ENCODE data around the gene HOXA9.

HOXA9 gene

GRCh38 chr7:27141137-27141922 lies 24.0 kb downstream of the HOXA9 start:
- DNase-seq (ENCODE audit: low spot score), result no peak

GRCh38 chr7:27140126-27140857 lies 25.0 kb downstream of the HOXA9 start:
- DNase-seq (ENCODE audit: low spot score), result peak; percentile 70

GRCh38 chr7:27139334-27140125 lies 25.8 kb downstream of the HOXA9 start:
- no peak for DNase-seq (ENCODE audit: low spot score)

GRCh38 chr7:27138985-27139333 lies 26.4 kb downstream of the HOXA9 start:
- no peak for DNase-seq (ENCODE audit: low spot score)

- no peak for DNase-seq (ENCODE audit: low spot score)
These were observed 26.9 kb downstream of the HOXA9 start for GRCh38 chr7:27138472-27138871.

GRCh38 chr7:27137640-27138315 lies 27.6 kb downstream of the HOXA9 start:
- no peak for DNase-seq (ENCODE audit: low spot score)

- no peak for DNase-seq (ENCODE audit: low spot score)
These were observed 30.9 kb downstream of the HOXA9 start for GRCh38 chr7:27134392-27134791.

GRCh38 chr7:27133409-27134231 lies 31.7 kb downstream of the HOXA9 start:
- peak; percentile 15 for DNase-seq (ENCODE audit: low spot score)

GRCh38 chr7:27132978-27133377 lies 32.4 kb downstream of the HOXA9 start:
- no peak for DNase-seq (ENCODE audit: low spot score)

GRCh38 chr7:27132214-27132613 lies 33.1 kb downstream of the HOXA9 start:
- DNase-seq (ENCODE audit: low spot score), result no peak

GRCh38 chr7:27131390-27131819 lies 33.9 kb downstream of the HOXA9 start:
- no peak for DNase-seq (ENCODE audit: low spot score)

- DNase-seq (ENCODE audit: low spot score), result peak; percentile 93
These were observed 34.6 kb downstream of the HOXA9 start, which contains the start of gene HOXA4 for GRCh38 chr7:27130540-27131389. HOXA4 (minus strand) TSS chr7:27130757; CDS start chr7:27130733, 24 bp downstream.

- no peak for DNase-seq (ENCODE audit: low spot score)
These were observed 35.4 kb downstream of the HOXA9 start for GRCh38 chr7:27129729-27130539.

- DNase-seq (ENCODE audit: low spot score), result no peak
These were observed 36.3 kb downstream of the HOXA9 start for GRCh38 chr7:27128776-27129728.

GRCh38 chr7:27128034-27128433 lies 37.3 kb downstream of the HOXA9 start:
- DNase-seq (ENCODE audit: low spot score), result no peak

- no peak for DNase-seq (ENCODE audit: low spot score)
These were observed 38.6 kb downstream of the HOXA9 start for GRCh38 chr7:27126596-27127327.

GRCh38 chr7:27125986-27126394 lies 39.3 kb downstream of the HOXA9 start:
- no peak for DNase-seq (ENCODE audit: low spot score)
